Measurements from ENCODE around the gene NOL4L. TPM values are rescaled to one million over a fixed set of nuclear protein-coding genes. Genes with fewer than 3 reads are reported as not detected.

NOL4L gene
- total RNA-seq, 1 donor from 2014 or later, result 3.5 TPM

GRCh38 chr20:32460231-32460630 lies 124.9 kb downstream of the NOL4L start:
- DNase-seq (no peak), ATAC-seq (ENCODE audit: poor library complexity) (no peak)
- intact Hi-C loops (cut with DNase I), result no loop called here

- intact Hi-C loops (cut with DNase I), result no loop called here
- ATAC-seq (ENCODE audit: poor library complexity) (no peak), DNase-seq (no peak)
Observed at GRCh38 chr20:32458837-32459220, 126.3 kb downstream of the NOL4L start.

GRCh38 chr20:32458061-32458836 lies 126.9 kb downstream of the NOL4L start:
- ATAC-seq (ENCODE audit: poor library complexity) (no peak), DNase-seq (no peak)
- intact Hi-C loops (cut with DNase I), result no loop called here

GRCh38 chr20:32457479-32457986 lies 127.6 kb downstream of the NOL4L start:
- peak; percentile 88 for ATAC-seq (ENCODE audit: poor library complexity)
- intact Hi-C loops (cut with DNase I), result no loop called here
- DNase-seq, result peak; percentile 78

DNA sequence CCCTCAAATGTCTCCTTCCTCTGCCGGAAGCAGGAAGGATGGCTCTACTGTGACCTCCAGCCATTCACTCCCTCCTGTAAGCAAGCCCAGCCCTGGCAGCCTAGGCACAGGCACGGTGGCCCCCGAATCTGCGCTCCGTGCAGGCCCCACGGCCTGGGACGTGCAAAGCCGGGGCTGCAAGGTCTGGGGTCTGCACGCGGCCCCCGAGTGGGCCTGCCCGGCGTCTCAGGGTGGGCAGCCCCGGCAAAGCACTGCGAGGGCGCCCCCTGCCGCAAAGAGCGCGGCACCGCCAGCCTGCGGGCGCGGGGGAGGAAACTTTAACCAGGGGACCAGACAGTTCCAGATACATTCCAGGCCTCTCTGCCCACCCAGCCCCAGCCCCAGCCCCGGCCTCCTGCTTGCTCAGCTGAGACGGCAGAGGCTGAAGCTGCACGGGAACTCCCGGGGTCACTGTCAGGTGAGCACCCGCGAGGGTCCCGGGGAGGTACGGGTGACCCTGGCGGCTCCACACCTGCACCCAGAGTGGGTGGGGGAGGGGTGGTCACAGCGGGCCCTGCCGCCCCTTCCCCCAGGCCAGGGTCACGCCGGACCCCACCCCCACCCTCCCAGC lies 128.2 kb downstream of the NOL4L start:
- DNase-seq, result peak; percentile 59
- intact Hi-C loops (cut with DNase I), result no loop called here
- ATAC-seq (ENCODE audit: poor library complexity), result peak; percentile 84

DNA sequence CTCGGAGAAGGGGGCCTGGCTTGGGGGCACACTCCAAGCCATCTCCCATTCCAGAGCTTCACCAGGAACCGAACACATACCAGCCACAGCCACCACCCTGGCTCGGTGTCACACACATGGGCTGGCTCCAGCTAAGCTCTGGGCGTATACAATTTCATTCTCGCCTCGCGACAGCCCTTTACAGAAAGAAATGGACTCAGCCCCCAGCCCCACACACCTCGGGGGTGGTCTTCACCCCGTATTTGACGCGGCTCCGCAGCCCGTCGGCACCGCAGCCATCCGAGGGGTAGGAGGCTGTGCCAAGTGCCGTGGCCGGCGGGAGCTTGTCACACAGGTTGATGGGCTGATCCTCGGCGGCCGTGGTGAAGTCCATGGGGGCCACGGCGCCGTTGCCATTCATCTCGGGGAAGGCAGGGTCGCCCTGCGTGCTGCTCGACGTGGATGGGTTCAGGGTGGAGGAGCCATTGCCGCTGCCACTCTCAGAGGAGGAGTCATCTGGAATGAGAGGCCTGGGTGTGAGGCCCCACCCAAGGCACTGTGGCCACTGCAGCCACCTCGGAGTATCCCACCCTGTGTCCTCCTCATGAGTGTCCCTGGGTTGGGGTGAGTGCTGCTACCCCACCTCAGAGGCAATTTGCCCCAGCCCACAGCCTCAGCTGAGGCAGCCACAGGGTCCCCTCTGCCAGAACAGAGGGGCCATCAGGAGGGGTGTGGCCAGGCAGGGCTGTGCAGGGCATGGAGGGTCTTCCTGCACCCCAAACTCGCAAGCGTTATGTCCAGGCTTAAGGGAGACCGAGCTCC lies 129.0 kb downstream of the NOL4L start:
- no peak for DNase-seq
- intact Hi-C loops (cut with DNase I), result no loop called here
- no peak for ATAC-seq (ENCODE audit: poor library complexity)

DNA sequence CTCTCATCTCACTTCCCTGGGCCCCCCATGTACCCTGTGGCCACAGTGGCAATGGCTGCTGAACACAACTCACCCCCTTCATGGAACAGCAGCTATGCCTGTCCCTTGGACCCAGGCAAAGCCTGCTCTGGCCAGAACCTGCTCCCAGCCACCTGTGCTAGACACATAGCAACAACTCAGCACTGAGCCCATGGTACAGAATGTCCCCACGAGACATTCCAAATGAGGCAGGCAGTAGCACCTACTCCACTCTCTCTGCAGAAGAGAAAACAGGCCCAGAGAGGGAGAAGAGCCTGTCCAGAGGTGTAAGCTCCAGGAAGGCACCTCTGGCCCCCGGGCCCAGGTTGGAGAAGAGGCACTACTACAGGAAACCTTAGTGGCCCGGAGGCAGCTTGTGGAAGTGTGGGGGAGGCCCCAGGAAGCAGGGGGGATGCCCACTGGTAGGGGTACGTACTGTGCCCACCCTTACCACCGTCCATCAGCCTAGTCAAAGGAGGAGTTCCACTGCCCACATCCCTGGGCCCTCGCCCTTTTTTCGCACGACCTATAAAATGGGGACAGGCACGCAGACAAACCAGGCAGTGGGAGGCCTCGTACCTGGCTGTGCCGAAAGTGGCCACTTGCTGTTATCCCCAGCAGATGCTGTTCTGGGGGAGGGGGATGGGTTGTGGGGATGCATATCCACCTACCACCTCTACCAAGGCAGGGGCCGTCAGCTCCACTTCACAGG lies 129.8 kb downstream of the NOL4L start:
- no peak for ATAC-seq (ENCODE audit: poor library complexity)
- no peak for DNase-seq

GRCh38 chr20:32454164-32455145 lies 130.7 kb downstream of the NOL4L start:
- DNase-seq (no peak), ATAC-seq (ENCODE audit: poor library complexity) (no peak)
- intact Hi-C loops (cut with DNase I), result no loop called here

More for the DNA sequence above, 129.8 kb downstream of the NOL4L start:
- intact Hi-C loops (cut with DNase I), result no loop called here

GRCh38 chr20:32453467-32454163 lies 131.5 kb downstream of the NOL4L start:
- intact Hi-C loops (cut with DNase I), result no loop called here
- no peak for ATAC-seq (ENCODE audit: poor library complexity)
- no peak for DNase-seq

DNA sequence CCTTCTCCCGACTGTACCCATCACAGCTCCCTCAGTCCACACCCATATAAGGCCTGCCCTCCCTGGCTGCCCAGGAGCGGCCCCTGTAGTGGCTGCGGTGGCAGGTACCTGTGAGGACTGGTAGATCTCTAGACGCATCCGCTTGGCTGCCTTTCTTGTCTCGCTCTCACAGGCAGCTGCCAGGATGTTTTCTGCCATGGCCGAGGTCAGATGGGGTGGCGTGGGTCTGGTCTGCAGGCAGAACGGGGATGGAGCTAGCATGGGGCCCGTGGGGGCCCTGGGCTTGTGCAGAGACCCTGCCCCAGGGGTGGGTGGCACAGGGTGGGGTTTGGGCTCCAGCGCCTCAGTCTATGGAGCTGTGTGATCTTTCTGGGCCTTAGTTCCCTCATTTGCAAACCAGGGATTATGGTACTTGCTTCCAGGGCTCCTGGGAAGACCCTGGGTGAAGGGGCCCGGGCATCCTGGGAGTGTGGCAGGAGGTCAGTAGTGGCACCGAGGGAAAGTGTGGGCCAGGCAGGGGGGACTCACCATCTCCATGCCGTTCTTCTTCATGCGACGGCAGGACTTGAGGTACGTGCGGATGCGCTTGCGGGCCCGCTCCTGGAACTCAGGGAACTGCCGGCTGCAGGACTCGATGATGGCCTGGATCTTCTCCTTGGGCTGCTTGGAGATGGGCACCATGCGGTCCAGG lies 132.2 kb downstream of the NOL4L start:
- ATAC-seq (ENCODE audit: poor library complexity) (no peak), DNase-seq (no peak)
- intact Hi-C loops (cut with DNase I), result no loop called here

- no peak for ATAC-seq (ENCODE audit: poor library complexity)
- peak; percentile 35 for DNase-seq
- intact Hi-C loops (cut with DNase I), result no loop called here
Observed at GRCh38 chr20:32451682-32452461, 133.3 kb downstream of the NOL4L start.

DNA sequence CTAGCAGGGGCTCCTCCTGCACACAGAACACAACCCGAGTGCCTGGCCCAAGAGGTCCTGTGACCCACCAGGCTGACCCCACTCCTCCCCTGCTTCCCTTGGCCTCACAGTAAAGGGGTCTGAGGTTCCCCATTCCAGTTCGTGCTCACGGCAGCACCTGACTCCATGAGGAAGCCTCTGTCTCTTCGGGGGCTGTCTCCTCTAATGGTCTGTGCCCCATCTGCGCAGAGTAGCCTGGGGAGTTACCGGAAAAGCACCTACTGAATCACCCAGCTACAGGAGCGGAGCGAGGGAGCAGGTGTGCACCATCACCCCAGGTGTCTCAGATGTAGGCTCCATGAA lies 133.8 kb downstream of the NOL4L start:
- no peak for ATAC-seq (ENCODE audit: poor library complexity)
- no peak for DNase-seq
- intact Hi-C loops (cut with DNase I), result no loop called here

DNA sequence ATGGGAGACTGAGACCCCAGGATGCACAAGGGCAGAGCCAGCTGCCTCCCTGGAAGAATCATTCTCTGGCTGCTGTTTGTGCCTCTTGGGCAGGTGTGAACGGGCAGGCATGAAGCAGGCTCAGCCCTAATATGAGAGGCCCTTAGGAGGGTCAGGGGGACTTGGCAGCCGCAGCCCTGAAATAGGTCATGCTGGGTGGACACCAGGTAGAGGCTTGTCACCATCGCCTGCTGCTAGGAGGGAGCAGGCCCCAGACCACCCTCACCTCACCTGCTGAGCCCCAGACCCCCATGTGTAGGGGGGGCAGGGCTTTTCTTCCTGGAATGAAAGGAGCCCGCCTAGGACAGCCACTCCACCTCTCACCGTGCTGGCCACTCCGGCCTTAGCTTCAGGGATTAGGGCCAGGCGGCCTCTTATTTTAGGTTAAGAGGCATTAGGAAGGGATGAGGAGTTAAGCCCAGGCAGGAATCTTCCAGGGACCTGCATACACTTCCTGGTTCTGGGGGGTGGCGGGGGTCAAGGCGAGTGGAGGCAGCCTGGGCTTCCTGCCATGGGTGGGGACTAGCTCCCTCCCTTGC lies 134.6 kb downstream of the NOL4L start:
- intact Hi-C loops (cut with DNase I), result no loop called here
- DNase-seq (no peak), ATAC-seq (ENCODE audit: poor library complexity) (no peak)

DNA sequence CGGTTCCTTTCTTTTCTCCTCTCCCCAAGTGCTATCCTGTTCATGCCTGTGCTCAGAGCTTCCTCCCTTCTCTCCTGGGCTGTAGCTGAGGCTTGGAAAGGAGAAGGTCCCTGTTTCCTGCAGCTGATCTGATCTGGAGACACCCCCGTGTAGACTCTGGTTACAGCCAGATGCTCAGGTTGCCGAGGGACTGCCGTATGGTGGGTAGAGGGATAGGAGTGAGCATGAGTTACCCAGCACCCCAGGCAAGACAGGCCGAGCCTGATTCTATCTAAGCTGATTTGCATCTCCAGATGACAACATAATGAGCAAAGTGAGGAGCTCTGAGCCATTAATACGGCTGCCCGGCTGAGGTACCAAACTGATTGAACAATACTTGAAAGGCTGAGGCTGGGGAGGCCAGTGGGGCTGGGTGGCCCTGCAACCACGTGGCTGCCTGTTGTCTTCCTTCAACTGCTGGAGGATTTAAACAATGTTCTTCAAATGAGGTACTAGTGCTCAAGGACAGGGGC lies 135.2 kb downstream of the NOL4L start:
- ATAC-seq (ENCODE audit: poor library complexity) (no peak), DNase-seq (no peak)
- intact Hi-C loops (cut with DNase I), result no loop called here

- peak; percentile 7 for ATAC-seq (ENCODE audit: poor library complexity)
- intact Hi-C loops (cut with DNase I), result no loop called here
- DNase-seq, result no peak
Observed at GRCh38 chr20:32449057-32449889, 135.9 kb downstream of the NOL4L start.
